Liver (tissue), 3 donors: ENCODE data around the gene ADRM1.

Source experiments
- CTCF ChIP-seq: fragments of 150-350 bp; IDR thresholded peaks from 2 replicates; pipeline ENCODE4 v1.5.1; 2017; ENCODE audit warnings: improper control_type of control experiment, low read depth, low read length; ENCODE audit not compliant: missing input control
- EGR1 ChIP-seq, 2 donors: IDR thresholded peaks; 2 replicates each; pipeline ENCODE4 v1.6.1; 2016 to 2018; ENCODE audit warnings: antibody characterized with exemption in 2 of 2, low read depth in 2 of 2
- FOXA2 ChIP-seq: IDR thresholded peaks from 2 replicates; pipeline ENCODE4 v1.6.1; 2016; ENCODE audit warnings: antibody characterized with exemption
- GABPA ChIP-seq, 2 donors: IDR thresholded peaks in 1 of 2; conservative IDR thresholded peaks in 1 of 2; 2 replicates each; pipeline ENCODE4 v1.6.1; 2016; ENCODE audit warnings: antibody characterized with exemption in 2 of 2, mild to moderate bottlenecking in 1 of 2, moderate library complexity in 1 of 2
- RAD21 ChIP-seq, 2 donors: IDR thresholded peaks; 2 replicates each; pipeline ENCODE4 v1.6.1; 2016; ENCODE audit warnings: antibody characterized with exemption in 2 of 2, mild to moderate bottlenecking in 2 of 2
- TAF1 ChIP-seq: conservative IDR thresholded peaks from 2 replicates; pipeline ENCODE4 v1.6.1; 2016; ENCODE audit warnings: antibody characterized with exemption, mild to moderate bottlenecking
- TF ChIP-seq, protein P1 (sequence below): IDR thresholded peaks from 2 replicates; pipeline ENCODE4 v1.6.1; 2016; ENCODE audit warnings: antibody characterized with exemption, mild to moderate bottlenecking
- TF ChIP-seq, protein P2 (sequence below): IDR thresholded peaks from 2 replicates; pipeline ENCODE4 v1.6.1; 2016; ENCODE audit warnings: antibody characterized with exemption
- TF ChIP-seq, protein P3 (sequence below): IDR thresholded peaks from 2 replicates; pipeline ENCODE4 v1.6.1; 2016; ENCODE audit warnings: antibody characterized with exemption
- TF ChIP-seq, protein P4 (sequence below): IDR thresholded peaks from 2 replicates; pipeline ENCODE4 v1.6.1; 2016; ENCODE audit warnings: antibody characterized with exemption
- donor health status: healthy.
- donor health status: healthy.

- TF ChIP-seq CTCF (no peak), TAF1 (no peak), FOXA2 (no peak), EGR1 (IDR thresholded peaks at IDR 0.05; ENCODE audit: low read depth in 2 of 2) (no peak), RAD21 (IDR thresholded peaks at IDR 0.05) (no peak), GABPA (IDR thresholded peaks at IDR 0.05 in 1 of 2, conservative IDR thresholded peaks at IDR 0.05 in 1 of 2) (no peak)
- TF ChIP-seq, protein P1, sequence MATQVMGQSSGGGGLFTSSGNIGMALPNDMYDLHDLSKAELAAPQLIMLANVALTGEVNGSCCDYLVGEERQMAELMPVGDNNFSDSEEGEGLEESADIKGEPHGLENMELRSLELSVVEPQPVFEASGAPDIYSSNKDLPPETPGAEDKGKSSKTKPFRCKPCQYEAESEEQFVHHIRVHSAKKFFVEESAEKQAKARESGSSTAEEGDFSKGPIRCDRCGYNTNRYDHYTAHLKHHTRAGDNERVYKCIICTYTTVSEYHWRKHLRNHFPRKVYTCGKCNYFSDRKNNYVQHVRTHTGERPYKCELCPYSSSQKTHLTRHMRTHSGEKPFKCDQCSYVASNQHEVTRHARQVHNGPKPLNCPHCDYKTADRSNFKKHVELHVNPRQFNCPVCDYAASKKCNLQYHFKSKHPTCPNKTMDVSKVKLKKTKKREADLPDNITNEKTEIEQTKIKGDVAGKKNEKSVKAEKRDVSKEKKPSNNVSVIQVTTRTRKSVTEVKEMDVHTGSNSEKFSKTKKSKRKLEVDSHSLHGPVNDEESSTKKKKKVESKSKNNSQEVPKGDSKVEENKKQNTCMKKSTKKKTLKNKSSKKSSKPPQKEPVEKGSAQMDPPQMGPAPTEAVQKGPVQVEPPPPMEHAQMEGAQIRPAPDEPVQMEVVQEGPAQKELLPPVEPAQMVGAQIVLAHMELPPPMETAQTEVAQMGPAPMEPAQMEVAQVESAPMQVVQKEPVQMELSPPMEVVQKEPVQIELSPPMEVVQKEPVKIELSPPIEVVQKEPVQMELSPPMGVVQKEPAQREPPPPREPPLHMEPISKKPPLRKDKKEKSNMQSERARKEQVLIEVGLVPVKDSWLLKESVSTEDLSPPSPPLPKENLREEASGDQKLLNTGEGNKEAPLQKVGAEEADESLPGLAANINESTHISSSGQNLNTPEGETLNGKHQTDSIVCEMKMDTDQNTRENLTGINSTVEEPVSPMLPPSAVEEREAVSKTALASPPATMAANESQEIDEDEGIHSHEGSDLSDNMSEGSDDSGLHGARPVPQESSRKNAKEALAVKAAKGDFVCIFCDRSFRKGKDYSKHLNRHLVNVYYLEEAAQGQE = no peak
- TF ChIP-seq, protein P2, sequence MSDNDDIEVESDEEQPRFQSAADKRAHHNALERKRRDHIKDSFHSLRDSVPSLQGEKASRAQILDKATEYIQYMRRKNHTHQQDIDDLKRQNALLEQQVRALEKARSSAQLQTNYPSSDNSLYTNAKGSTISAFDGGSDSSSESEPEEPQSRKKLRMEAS = no peak
- TF ChIP-seq, protein P3, sequence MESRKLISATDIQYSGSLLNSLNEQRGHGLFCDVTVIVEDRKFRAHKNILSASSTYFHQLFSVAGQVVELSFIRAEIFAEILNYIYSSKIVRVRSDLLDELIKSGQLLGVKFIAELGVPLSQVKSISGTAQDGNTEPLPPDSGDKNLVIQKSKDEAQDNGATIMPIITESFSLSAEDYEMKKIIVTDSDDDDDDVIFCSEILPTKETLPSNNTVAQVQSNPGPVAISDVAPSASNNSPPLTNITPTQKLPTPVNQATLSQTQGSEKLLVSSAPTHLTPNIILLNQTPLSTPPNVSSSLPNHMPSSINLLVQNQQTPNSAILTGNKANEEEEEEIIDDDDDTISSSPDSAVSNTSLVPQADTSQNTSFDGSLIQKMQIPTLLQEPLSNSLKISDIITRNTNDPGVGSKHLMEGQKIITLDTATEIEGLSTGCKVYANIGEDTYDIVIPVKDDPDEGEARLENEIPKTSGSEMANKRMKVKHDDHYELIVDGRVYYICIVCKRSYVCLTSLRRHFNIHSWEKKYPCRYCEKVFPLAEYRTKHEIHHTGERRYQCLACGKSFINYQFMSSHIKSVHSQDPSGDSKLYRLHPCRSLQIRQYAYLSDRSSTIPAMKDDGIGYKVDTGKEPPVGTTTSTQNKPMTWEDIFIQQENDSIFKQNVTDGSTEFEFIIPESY = no peak
- TF ChIP-seq, protein P4, sequence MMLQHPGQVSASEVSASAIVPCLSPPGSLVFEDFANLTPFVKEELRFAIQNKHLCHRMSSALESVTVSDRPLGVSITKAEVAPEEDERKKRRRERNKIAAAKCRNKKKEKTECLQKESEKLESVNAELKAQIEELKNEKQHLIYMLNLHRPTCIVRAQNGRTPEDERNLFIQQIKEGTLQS = no peak
Observed at GRCh38 chr20:62311832-62312661, 9.2 kb downstream of the ADRM1 start.
